Purkinje cell (primary cell): Measurements from ENCODE around the gene VAMP2. TPM values are rescaled to one million over a fixed set of nuclear protein-coding genes. Genes with fewer than 3 reads are reported as not detected.

Experiments used
- polyA plus RNA-seq: library from polyadenylated mRNA; unstranded; fragments of >200 nt; fragmentation: Nextera tagmentation; gene quantifications from 2 replicates; pipeline ENCODE4 v1.2.1, GENCODE V29; 2014

VAMP2 gene
- polyA plus RNA-seq = 221 and 250 TPM in 2 replicates

GRCh38 chr17:8162233-8162996, at the start of gene VAMP2:
VAMP2 (minus strand) TSS chr17:8162948; CDS start chr17:8162879, 69 bp downstream.

GRCh38 chr17:8209907-8210760, 47.4 kb upstream of the VAMP2 start, which contains the start of gene AURKB:
AURKB (minus strand) TSS chr17:8210575; CDS start chr17:8210224, 351 bp downstream.

GRCh38 chr17:8189711-8190477, 27.1 kb upstream of the VAMP2 start, which contains the start of gene BORCS6:
BORCS6 (minus strand) TSS chr17:8190180; CDS start chr17:8190140, 40 bp downstream.

GRCh38 chr17:8176197-8176940, 13.6 kb upstream of the VAMP2 start, which contains the start of gene TMEM107:
TMEM107 (minus strand) TSS chr17:8176380; CDS start chr17:8176286, 94 bp downstream.

GRCh38 chr17:8152112-8152775, 10.5 kb downstream of the VAMP2 start, which contains the start of gene PER1:
PER1 (minus strand) TSS chr17:8152404; CDS start chr17:8150706, 1,698 bp downstream.

GRCh38 chr17:8123695-8124349, 38.9 kb downstream of the VAMP2 start, which contains the start of gene HES7:
HES7 (minus strand) TSS chr17:8124106; CDS start chr17:8124084, 22 bp downstream.

GRCh38 chr17:8117980-8118768, 44.6 kb downstream of the VAMP2 start, which contains the start of gene ALOXE3:
ALOXE3 (minus strand) TSS chr17:8118514; CDS start chr17:8117990, 524 bp downstream.

Other genes with a start within 250 kb of the VAMP2 start
- 0.75 and 0.94 TPM in 2 replicates for gene RNF227, start 246.7 kb downstream of the VAMP2 start, polyA plus RNA-seq
- 0.58 TPM in 1 of 2 replicates, not detected in the other for gene KCNAB3, start 233.1 kb downstream of the VAMP2 start, polyA plus RNA-seq
- 321 and 349 TPM in 2 replicates for gene TRAPPC1, start 231.0 kb downstream of the VAMP2 start, polyA plus RNA-seq
- 0.53 and 3.7 TPM in 2 replicates for gene CNTROB, start 230.7 kb downstream of the VAMP2 start, polyA plus RNA-seq
- gene GUCY2D, start 160.3 kb downstream of the VAMP2 start, polyA plus RNA-seq = not detected in 2 replicates
- not detected in 2 replicates for gene ALOX15B, start 123.9 kb downstream of the VAMP2 start, polyA plus RNA-seq
- 1.2 TPM in 1 of 2 replicates, not detected in the other for gene ALOX12B, start 75.2 kb downstream of the VAMP2 start, polyA plus RNA-seq
- gene ALOXE3, start 44.4 kb downstream of the VAMP2 start, polyA plus RNA-seq = not detected in 2 replicates
- gene HES7, start 38.8 kb downstream of the VAMP2 start, polyA plus RNA-seq = not detected in 2 replicates
- gene PER1, start 10.5 kb downstream of the VAMP2 start, polyA plus RNA-seq = 0.32 and 0.97 TPM in 2 replicates
- gene TMEM107, start 13.4 kb upstream of the VAMP2 start, polyA plus RNA-seq = 3.1 and 12.4 TPM in 2 replicates
- 0.74 TPM in 1 of 2 replicates, not detected in the other for gene BORCS6, start 27.2 kb upstream of the VAMP2 start, polyA plus RNA-seq
- gene AURKB, start 47.6 kb upstream of the VAMP2 start, polyA plus RNA-seq = 0.82 TPM in 1 of 2 replicates, not detected in the other
- gene CTC1, start 85.1 kb upstream of the VAMP2 start, polyA plus RNA-seq = 0.35 and 5.6 TPM in 2 replicates
- 4.5 and 5.7 TPM in 2 replicates for gene PFAS, start 86.3 kb upstream of the VAMP2 start, polyA plus RNA-seq
- gene RANGRF, start 125.7 kb upstream of the VAMP2 start, polyA plus RNA-seq = 89.6 and 95.5 TPM in 2 replicates
- gene SLC25A35, start 132.5 kb upstream of the VAMP2 start, polyA plus RNA-seq = 1.9 TPM in 1 of 2 replicates, not detected in the other
- 0.60 TPM in 1 of 2 replicates, not detected in the other for gene ARHGEF15, start 147.3 kb upstream of the VAMP2 start, polyA plus RNA-seq
- gene ODF4, start 176.9 kb upstream of the VAMP2 start, polyA plus RNA-seq = not detected in 2 replicates
- gene RPL26, start 220.2 kb upstream of the VAMP2 start, polyA plus RNA-seq = 780 and 817 TPM in 2 replicates
- gene RNF222, start 234.9 kb upstream of the VAMP2 start, polyA plus RNA-seq = not detected in 2 replicates